ENCODE results near the gene RNF141. TPM values are rescaled to one million over a fixed set of nuclear protein-coding genes. Genes with fewer than 3 reads are reported as not detected.

Gene RNF141
- total RNA-seq, 1 experiment from 2014 or later = 74.8 TPM

- Mint-ChIP-seq H3K36me3 (ENCODE audit: insufficient read depth, unreplicated experiment) (peaks cover 37% of the 10 kb centered on the region), H3K9me3 (ENCODE audit: unreplicated experiment) (no peaks in the 10 kb centered on the region), H3K4me3 (ENCODE audit: unreplicated experiment) (no peak overlapping the region), H3K4me1 (ENCODE audit: low read depth, unreplicated experiment) (peaks cover 20% of the 10 kb centered on the region), H3K27me3 (ENCODE audit: insufficient read depth, unreplicated experiment) (no peaks in the 10 kb centered on the region), H3K27ac (ENCODE audit: unreplicated experiment) (no peak overlapping the region)
- H3K9me3 ChIP-seq = no peaks in the 10 kb centered on the region
- POLR2A ChIA-PET = interaction anchor here (1.0 to 1.5 kb wide), 2 partner anchors 12 to 403 kb away, joined by 3 to 6 read pairs; partner anchors contain the start of gene RNF141
- CTCF ChIA-PET = interaction anchor here (1.5 kb wide), 1 partner anchor 13 kb away, joined by 8 read pairs; the partner anchor contains the start of gene RNF141
- intact Hi-C loops (cut with micrococcal nuclease; ENCODE audit: unreplicated experiment) = no loop called here
- no TSS peak for BruUV-seq (replicated peaks)
- H3K4me1 ChIP-seq = peaks cover 30% of the 10 kb centered on the region
- no peaks in the 10 kb centered on the region; the same call in none of the 2 replicates for H3K36me3 ChIP-seq (ENCODE audit: control insufficient read depth, insufficient read depth, low read length)
- DNase-seq = no peak
- no peak overlapping the region for H3K4me3 ChIP-seq (ENCODE audit: low read depth, low read length)
- no peak for TF ChIP-seq CTCF (IDR thresholded peaks at IDR 0.05; ENCODE audit: insufficient read depth in 1 of 2, low read depth in 1 of 2, low read length in 1 of 2, severe bottlenecking in 1 of 2, unreplicated experiment in 1 of 2)
- H3K27me3 ChIP-seq (replicated peaks; ENCODE audit: control insufficient read depth, insufficient read depth, low read length) = no peaks in the 10 kb centered on the region
Measured at GRCh38 chr11:10528121-10528520, 12.9 kb downstream of the RNF141 start.

GRCh38 chr11:10526974-10527918 lies 13.7 kb downstream of the RNF141 start:
- no peak overlapping the region for H3K4me3 Mint-ChIP-seq (ENCODE audit: unreplicated experiment)
- POLR2A ChIA-PET = interaction anchor here (1.0 to 1.5 kb wide), 2 partner anchors 13 to 404 kb away, joined by 3 to 6 read pairs; partner anchors contain the start of gene RNF141
- no peak for TF ChIP-seq CTCF (IDR thresholded peaks at IDR 0.05; ENCODE audit: insufficient read depth in 1 of 2, low read depth in 1 of 2, low read length in 1 of 2, severe bottlenecking in 1 of 2, unreplicated experiment in 1 of 2)
- BruUV-seq (replicated peaks) = no TSS peak
- H3K36me3 Mint-ChIP-seq (ENCODE audit: insufficient read depth, unreplicated experiment) = peaks cover 31% of the 10 kb centered on the region
- Histone ChIP-seq H3K36me3 (ENCODE audit: control insufficient read depth, insufficient read depth, low read length) (no peaks in the 10 kb centered on the region; the same call in none of the 2 replicates), H3K4me3 (ENCODE audit: low read depth, low read length) (no peak overlapping the region), H3K4me1 (peaks cover 30% of the 10 kb centered on the region), H3K9me3 (no peaks in the 10 kb centered on the region), H3K27me3 (replicated peaks; ENCODE audit: control insufficient read depth, insufficient read depth, low read length) (no peaks in the 10 kb centered on the region)
- no peak for DNase-seq
- intact Hi-C loops (cut with micrococcal nuclease; ENCODE audit: unreplicated experiment) = no loop called here
- H3K27me3 Mint-ChIP-seq (ENCODE audit: insufficient read depth, unreplicated experiment) = no peaks in the 10 kb centered on the region
- H3K27ac Mint-ChIP-seq (ENCODE audit: unreplicated experiment) = no peak overlapping the region
- peaks cover 20% of the 10 kb centered on the region for H3K4me1 Mint-ChIP-seq (ENCODE audit: low read depth, unreplicated experiment)
- CTCF ChIA-PET = interaction anchor here (1.5 kb wide), 1 partner anchor 14 kb away, joined by 8 read pairs; the partner anchor contains the start of gene RNF141
- no peaks in the 10 kb centered on the region for H3K9me3 Mint-ChIP-seq (ENCODE audit: unreplicated experiment)

- TF ChIP-seq CTCF (IDR thresholded peaks at IDR 0.05; ENCODE audit: insufficient read depth in 1 of 2, low read depth in 1 of 2, low read length in 1 of 2, severe bottlenecking in 1 of 2, unreplicated experiment in 1 of 2) = no peak
- peaks cover 27% of the 10 kb centered on the region for H3K36me3 Mint-ChIP-seq (ENCODE audit: insufficient read depth, unreplicated experiment)
- no peaks in the 10 kb centered on the region for H3K27me3 Mint-ChIP-seq (ENCODE audit: insufficient read depth, unreplicated experiment)
- ChIA-PET CTCF (no interaction called here), POLR2A (no interaction called here)
- no TSS peak for BruUV-seq (replicated peaks)
- H3K9me3 Mint-ChIP-seq (ENCODE audit: unreplicated experiment) = no peaks in the 10 kb centered on the region
- DNase-seq = no peak
- H3K4me1 ChIP-seq = peaks cover 27% of the 10 kb centered on the region
- no peaks in the 10 kb centered on the region for H3K9me3 ChIP-seq
- no peak overlapping the region for H3K4me3 ChIP-seq (ENCODE audit: low read depth, low read length)
- H3K27me3 ChIP-seq (replicated peaks; ENCODE audit: control insufficient read depth, insufficient read depth, low read length) = no peaks in the 10 kb centered on the region
- no peak overlapping the region for H3K4me3 Mint-ChIP-seq (ENCODE audit: unreplicated experiment)
- intact Hi-C loops (cut with micrococcal nuclease; ENCODE audit: unreplicated experiment) = no loop called here
- no peak overlapping the region for H3K27ac Mint-ChIP-seq (ENCODE audit: unreplicated experiment)
- H3K4me1 Mint-ChIP-seq (ENCODE audit: low read depth, unreplicated experiment) = peaks cover 17% of the 10 kb centered on the region
- H3K36me3 ChIP-seq (ENCODE audit: control insufficient read depth, insufficient read depth, low read length) = no peaks in the 10 kb centered on the region; the same call in none of the 2 replicates
Measured at GRCh38 chr11:10524471-10524870, 16.5 kb downstream of the RNF141 start.

Measured in Caco-2 (cell line).